Lung (tissue), 12 donors: ENCODE data around the gene BSG. TPM values are rescaled to one million over a fixed set of nuclear protein-coding genes. Genes with fewer than 3 reads are reported as not detected.

ENCODE experiments used
- ATAC-seq: fragments of 200-7000 bp; cut with Tn5 transposase; one replicate; pipeline ENCODE4 v1.9.1; 2020; ENCODE audit warnings: moderate number of reproducible peaks; ENCODE audit not compliant: insufficient read depth, low FRiP score
- DNase-seq, 3 donors: peaks; one replicate each; pipeline ENCODE4 v3.0.0-alpha.2; 2013 to 2017
- H3K27ac ChIP-seq, 2 donors: one replicate each; pipeline ENCODE4 v1.5.1; 2013; ENCODE audit warnings: mild to moderate bottlenecking in 2 of 2, moderate library complexity in 2 of 2, control low read depth in 1 of 2, inconsistent platforms in 1 of 2, low read depth in 1 of 2, low read length in 1 of 2
- H3K27me3 ChIP-seq, 3 donors: one replicate each; pipeline ENCODE4 v1.5.1; 2013; ENCODE audit warnings: low read length in 2 of 3; ENCODE audit not compliant: control insufficient read depth in 3 of 3, insufficient read depth in 3 of 3
- H3K36me3 ChIP-seq, 4 donors: one replicate each; pipeline ENCODE4 v1.5.1; 2013; ENCODE audit warnings: low read length in 4 of 4, mild to moderate bottlenecking in 1 of 4, moderate library complexity in 1 of 4; ENCODE audit not compliant: control insufficient read depth in 4 of 4, insufficient read depth in 4 of 4
- H3K4me1 ChIP-seq, 5 donors: one replicate each; pipeline ENCODE4 v1.5.1; 2013; ENCODE audit warnings: low read length in 5 of 5, mild to moderate bottlenecking in 2 of 5, moderate library complexity in 1 of 5; ENCODE audit not compliant: control insufficient read depth in 5 of 5, insufficient read depth in 5 of 5
- H3K4me3 ChIP-seq: one replicate; pipeline ENCODE4 v1.5.1; 2013; ENCODE audit warnings: mild to moderate bottlenecking, control low read depth, moderate library complexity
- H3K9ac ChIP-seq, 2 donors: one replicate each; pipeline ENCODE4 v1.5.1; 2013; ENCODE audit warnings: low read length in 2 of 2, control low read depth in 1 of 2; ENCODE audit not compliant: insufficient read depth in 1 of 2
- H3K9me3 ChIP-seq, 4 donors: one replicate each; pipeline ENCODE4 v1.5.1; 2013; ENCODE audit warnings: low read length in 3 of 4, mild to moderate bottlenecking in 1 of 4, moderate library complexity in 1 of 4; ENCODE audit not compliant: control insufficient read depth in 4 of 4, insufficient read depth in 3 of 4
- WGBS, 2 donors: extraction: QIAGEN DNeasy Blood & Tissue Kit; methylation state at CpG; one replicate each; pipeline ENCODE4 v1.1.7; 2013; 5-methylcytosine and 5-hydroxymethylcytosine counted together
- polyA plus RNA-seq, 2 donors: library from polyadenylated mRNA; stranded (reverse); fragments of 200-250 nt; gene quantifications; one replicate each; pipeline ENCODE4 v1.2.1, GENCODE V29; 2013
- total RNA-seq, 2 donors: library from RNA; depleted of rRNA in 1 of 2; stranded (reverse); fragments of >200 nt in 1 of 2; gene quantifications; one replicate each; pipeline ENCODE4 v1.2.1, GENCODE V29; 2014 to 2021
- TF ChIP-seq, protein P1 (sequence below): IDR thresholded peaks from 2 replicates; pipeline ENCODE4 v1.5.1; 2012; ENCODE audit warnings: mild to moderate bottlenecking; ENCODE audit errors: control extremely low read depth, extremely low read depth
- donor health status: control.
- donor health status: control.
- donor health status: Bipolar disorder and iron deficiency.
- donor health status: healthy.
- donor health status: DM: yes; HTN: yes; CAD: no.

The BSG gene
- total and polyA plus RNA-seq, 4 donors = 239 to 416 (median 355) TPM

DNA sequence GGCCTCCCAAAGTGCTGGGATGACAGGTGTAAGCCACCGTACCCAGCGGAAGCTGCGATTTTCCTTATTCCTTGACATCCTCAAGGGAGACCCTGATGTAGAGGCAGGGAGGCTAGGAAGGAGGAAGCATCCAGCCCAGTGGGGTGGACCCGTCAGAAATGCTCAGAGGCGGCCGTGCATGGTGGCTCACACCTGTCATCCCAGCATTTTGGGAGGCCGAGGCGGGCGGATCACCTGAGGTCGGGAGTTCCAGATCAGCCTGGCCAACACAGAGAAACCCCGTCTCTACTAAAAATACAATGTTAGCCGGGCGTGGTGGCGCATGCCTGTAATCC, 17.0 kb upstream of the BSG start:
- H3K27ac ChIP-seq = no peak overlapping the region
- 90 to 92% methylated on average over 14 of the region's 14 CpGs for WGBS, 2 donors
- H3K9ac ChIP-seq = no peak overlapping the region
- no peak for ATAC-seq
- peaks cover 0 to 10% (median 7%) of the 10 kb centered on the region in 5 donors for H3K4me1 ChIP-seq
- no peak overlapping the region for H3K4me3 ChIP-seq
- TF ChIP-seq, protein P1, sequence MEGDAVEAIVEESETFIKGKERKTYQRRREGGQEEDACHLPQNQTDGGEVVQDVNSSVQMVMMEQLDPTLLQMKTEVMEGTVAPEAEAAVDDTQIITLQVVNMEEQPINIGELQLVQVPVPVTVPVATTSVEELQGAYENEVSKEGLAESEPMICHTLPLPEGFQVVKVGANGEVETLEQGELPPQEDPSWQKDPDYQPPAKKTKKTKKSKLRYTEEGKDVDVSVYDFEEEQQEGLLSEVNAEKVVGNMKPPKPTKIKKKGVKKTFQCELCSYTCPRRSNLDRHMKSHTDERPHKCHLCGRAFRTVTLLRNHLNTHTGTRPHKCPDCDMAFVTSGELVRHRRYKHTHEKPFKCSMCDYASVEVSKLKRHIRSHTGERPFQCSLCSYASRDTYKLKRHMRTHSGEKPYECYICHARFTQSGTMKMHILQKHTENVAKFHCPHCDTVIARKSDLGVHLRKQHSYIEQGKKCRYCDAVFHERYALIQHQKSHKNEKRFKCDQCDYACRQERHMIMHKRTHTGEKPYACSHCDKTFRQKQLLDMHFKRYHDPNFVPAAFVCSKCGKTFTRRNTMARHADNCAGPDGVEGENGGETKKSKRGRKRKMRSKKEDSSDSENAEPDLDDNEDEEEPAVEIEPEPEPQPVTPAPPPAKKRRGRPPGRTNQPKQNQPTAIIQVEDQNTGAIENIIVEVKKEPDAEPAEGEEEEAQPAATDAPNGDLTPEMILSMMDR = no peak
- DNase-seq = no peak
- no peaks in the 10 kb centered on the region for H3K9me3 ChIP-seq
- no peaks in the 10 kb centered on the region for H3K36me3 ChIP-seq
- no peaks in the 10 kb centered on the region for H3K27me3 ChIP-seq

DNA sequence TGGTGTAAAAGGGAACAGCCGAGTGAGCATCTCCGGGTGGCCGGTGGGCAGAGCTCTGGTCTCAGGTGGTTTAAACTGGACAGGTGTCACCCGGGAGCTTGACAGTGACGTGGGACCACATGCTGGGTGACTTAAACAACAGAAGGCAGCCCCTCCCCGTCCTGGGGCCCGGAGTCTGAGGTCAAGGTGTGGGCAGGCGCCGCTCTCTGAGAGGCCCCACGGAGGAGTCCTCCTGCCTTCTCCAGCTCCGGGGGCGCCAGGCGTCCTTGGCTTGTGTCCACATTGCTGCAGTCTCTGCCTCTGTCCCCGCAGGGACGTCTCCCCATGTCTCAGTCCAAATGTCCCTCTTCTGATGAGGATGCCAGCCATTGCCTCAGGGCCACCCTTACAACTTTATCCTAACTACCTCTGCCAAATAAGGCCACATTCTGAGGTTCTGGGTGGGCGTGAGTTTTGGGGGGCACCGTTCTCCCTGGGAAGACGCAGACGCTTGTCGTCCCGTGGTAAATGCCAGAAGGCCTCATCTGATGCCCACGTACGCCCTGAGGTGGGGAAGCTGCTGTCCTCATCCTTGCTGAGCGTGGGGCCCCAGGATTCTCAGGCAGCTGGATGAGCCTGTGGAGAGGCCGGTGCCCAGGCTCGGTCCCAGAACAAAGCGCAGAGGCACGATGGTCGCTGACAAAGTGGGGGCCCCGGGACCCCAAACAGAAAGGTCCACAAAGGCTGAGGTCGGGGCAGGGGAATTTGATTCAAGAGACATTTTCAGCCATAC, 15.6 kb upstream of the BSG start:
- no peak overlapping the region for H3K4me3 ChIP-seq
- peaks cover 0 to 10% (median 7%) of the 10 kb centered on the region in 5 donors for H3K4me1 ChIP-seq
- H3K27me3 ChIP-seq = no peaks in the 10 kb centered on the region
- no peaks in the 10 kb centered on the region for H3K36me3 ChIP-seq
- H3K27ac ChIP-seq = peak overlapping the region; percentile 11 to 17
- DNase-seq (no peak), ATAC-seq (no peak)
- WGBS, 2 donors = 81 to 83% methylated on average over 31 of the region's 31 CpGs
- no peaks in the 10 kb centered on the region for H3K9me3 ChIP-seq
- no peak overlapping the region for H3K9ac ChIP-seq
- TF ChIP-seq, protein P1 = no peak

- Histone ChIP-seq H3K4me1 (peaks cover 0 to 10% (median 7%) of the 10 kb centered on the region in 5 donors), H3K27ac (no peak overlapping the region), H3K36me3 (no peaks in the 10 kb centered on the region), H3K9ac (no peak overlapping the region), H3K27me3 (no peaks in the 10 kb centered on the region), H3K9me3 (no peaks in the 10 kb centered on the region), H3K4me3 (no peak overlapping the region)
- 52 to 53% methylated on average over 21 of the region's 21 CpGs for WGBS, 2 donors
- TF ChIP-seq, protein P1 = no peak
- ATAC-seq = no peak
- DNase-seq = peak; percentile 91 to 94 (median 92)
Observed at GRCh38 chr19:558770-559439, 13.5 kb upstream of the BSG start.
